Right atrium auricular region (tissue), 2 donors: ENCODE measurements around the gene SIGMAR1. TPM values are rescaled to one million over a fixed set of nuclear protein-coding genes. Genes with fewer than 3 reads are reported as not detected.
A peak's percentile ranks its signal among the peaks of the same experiment; 100 is the strongest.

Experiments used
- DNase-seq: peaks from one replicate; pipeline ENCODE4 v3.0.0-alpha.2; 2019; ENCODE audit warnings: low spot score
- H3K27ac ChIP-seq, 2 donors: fragments of 200-600 bp; sonication (generic); 1 replicate in 1 of 2; 2 replicates in 1 of 2; pipeline ENCODE4 v1.5.1; 2016 to 2019
- H3K27me3 ChIP-seq, 2 donors: fragments of 200-600 bp; sonication (generic); one replicate each; pipeline versions ENCODE4 v1.5.1 to v1.6.0; 2017 to 2019
- H3K36me3 ChIP-seq: fragments of 200-600 bp; sonication (generic); one replicate; pipeline ENCODE4 v1.5.1; 2016
- H3K4me1 ChIP-seq, 2 donors: fragments of 200-600 bp; sonication (generic); one replicate each; pipeline versions ENCODE4 v1.5.1 to v1.6.0; 2017 to 2019
- H3K4me3 ChIP-seq, 2 donors: fragments of 200-600 bp; sonication (generic); 1 replicate in 1 of 2; 2 replicates in 1 of 2; pipeline ENCODE4 v1.5.1; 2017 to 2019; ENCODE audit warnings: mild to moderate bottlenecking in 1 of 2, moderate library complexity in 1 of 2
- H3K9me3 ChIP-seq, 2 donors: fragments of 200-600 bp; sonication (generic); one replicate each; pipeline ENCODE4 v1.5.1; 2019
- CTCF ChIP-seq, 2 donors: fragments of 200-600 bp; sonication (generic); IDR thresholded peaks; one replicate each; pipeline ENCODE4 v1.5.1; 2019; ENCODE audit warnings: antibody characterized with exemption in 2 of 2
- total RNA-seq, 2 donors: library from RNA; depleted of rRNA; stranded (reverse); fragments of >200 nt; gene quantifications; one replicate each; pipeline ENCODE4 v1.1.0, GENCODE V29; 2016

Gene SIGMAR1
- total RNA-seq, 2 donors from 2014 or later = 52.2 to 70.7 TPM

GRCh38 chr9:34654323-34655051 lies 16.9 kb upstream of the SIGMAR1 start:
- H3K36me3 ChIP-seq = peaks cover 7% of the 10 kb centered on the region
- H3K27ac ChIP-seq = peak overlapping the region; percentile 85 to 93
- H3K4me1 ChIP-seq = peaks cover 0 to 59% of the 10 kb centered on the region in 2 donors
- no peak overlapping the region for H3K4me3 ChIP-seq
- peak; percentile 74 for DNase-seq
- H3K9me3 ChIP-seq = no peaks in the 10 kb centered on the region
- H3K27me3 ChIP-seq = no peaks in the 10 kb centered on the region
- TF ChIP-seq CTCF (IDR thresholded peaks at IDR 0.05) = no peak

GRCh38 chr9:34653151-34654072 lies 15.8 kb upstream of the SIGMAR1 start:
- peak overlapping the region; percentile 29 to 52 for H3K4me3 ChIP-seq
- H3K9me3 ChIP-seq = no peaks in the 10 kb centered on the region
- H3K36me3 ChIP-seq = peaks cover 18% of the 10 kb centered on the region
- H3K27ac ChIP-seq = peak overlapping the region; percentile 85 to 93
- peaks cover 0 to 68% of the 10 kb centered on the region in 2 donors for H3K4me1 ChIP-seq
- no peak for DNase-seq
- TF ChIP-seq CTCF (IDR thresholded peaks at IDR 0.05) = no peak
- no peaks in the 10 kb centered on the region for H3K27me3 ChIP-seq

DNA sequence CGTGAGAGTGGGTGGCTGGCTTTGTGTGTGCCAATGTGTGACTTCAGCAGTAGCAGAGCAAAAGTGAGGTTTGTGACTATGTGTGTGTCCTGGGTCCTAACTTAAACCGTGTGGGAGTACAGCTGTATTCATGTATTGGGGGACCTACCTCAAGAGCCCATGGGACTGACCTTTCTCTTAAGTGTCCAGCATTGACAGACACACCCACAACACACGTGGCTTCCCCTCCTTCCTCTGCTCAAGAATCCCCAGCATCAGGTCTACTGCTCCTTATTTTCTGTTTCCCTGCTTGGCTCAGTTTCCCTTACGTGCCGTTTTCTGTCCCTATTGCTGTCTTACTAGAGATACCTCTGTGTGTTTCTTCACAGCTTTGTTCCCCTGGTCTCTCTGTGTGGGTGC lies 15.0 kb upstream of the SIGMAR1 start:
- H3K4me3 ChIP-seq = peak overlapping the region; percentile 29 to 52
- no peaks in the 10 kb centered on the region for H3K27me3 ChIP-seq
- TF ChIP-seq CTCF (IDR thresholded peaks at IDR 0.05) = no peak
- DNase-seq = no peak
- peaks cover 20% of the 10 kb centered on the region for H3K36me3 ChIP-seq
- H3K27ac ChIP-seq = peak overlapping the region; percentile 85 to 93
- H3K9me3 ChIP-seq = no peaks in the 10 kb centered on the region
- peaks cover 0 to 76% of the 10 kb centered on the region in 2 donors for H3K4me1 ChIP-seq

DNA sequence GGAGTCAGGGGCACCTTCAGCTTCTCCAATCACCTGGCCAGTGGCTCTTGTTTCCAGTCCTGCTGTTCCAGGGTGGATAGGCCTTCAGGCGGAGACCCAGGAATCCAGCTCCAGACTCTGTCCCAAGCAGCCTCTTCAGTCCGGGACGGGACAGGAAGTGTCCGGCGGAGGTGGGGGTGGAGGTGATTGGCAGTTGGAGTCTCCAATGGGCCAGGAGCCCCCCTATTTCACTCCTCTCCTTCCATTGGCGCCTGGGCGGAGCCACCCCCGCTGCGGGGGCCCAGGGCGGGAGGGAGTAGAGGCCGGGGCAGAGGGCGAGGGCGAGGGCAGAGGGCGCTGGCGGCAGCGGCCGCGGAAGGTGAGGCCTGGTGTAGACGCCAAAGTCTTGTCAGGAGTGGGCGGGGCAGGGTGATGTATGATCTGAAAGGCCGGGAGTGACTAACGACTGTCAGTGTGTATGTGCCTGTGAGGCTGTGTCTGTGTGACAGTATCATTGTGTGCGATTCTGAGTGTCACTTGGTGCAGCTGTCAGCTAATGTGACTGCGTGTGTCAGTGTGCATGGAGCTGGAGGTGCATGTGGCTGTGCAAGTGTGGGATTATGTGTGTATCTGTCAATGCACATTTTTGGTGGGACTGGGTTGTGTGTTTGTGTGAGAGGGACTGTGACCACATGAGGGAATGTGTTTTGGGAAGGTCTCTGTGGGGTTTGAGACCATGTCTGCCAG lies 14.5 kb upstream of the SIGMAR1 start, which contains the start of gene IL11RA:
Gene IL11RA (plus strand): TSS at position 310 of the 726 bp plus-strand sequence. CDS start 3,033 bp downstream, outside the sequence.
- DNase-seq = peak; percentile 95
- Histone ChIP-seq H3K4me3 (peak within 1 kb of the TSS; percentile 29 to 52), H3K36me3 (peaks cover 20% of the 10 kb centered on the region), H3K27me3 (no peaks in the 10 kb centered on the region), H3K9me3 (no peaks in the 10 kb centered on the region), H3K4me1 (peaks cover 0 to 82% of the 10 kb centered on the region in 2 donors), H3K27ac (peak within 1 kb of the TSS; percentile 85 to 93)
- no peak for TF ChIP-seq CTCF (IDR thresholded peaks at IDR 0.05)

DNA sequence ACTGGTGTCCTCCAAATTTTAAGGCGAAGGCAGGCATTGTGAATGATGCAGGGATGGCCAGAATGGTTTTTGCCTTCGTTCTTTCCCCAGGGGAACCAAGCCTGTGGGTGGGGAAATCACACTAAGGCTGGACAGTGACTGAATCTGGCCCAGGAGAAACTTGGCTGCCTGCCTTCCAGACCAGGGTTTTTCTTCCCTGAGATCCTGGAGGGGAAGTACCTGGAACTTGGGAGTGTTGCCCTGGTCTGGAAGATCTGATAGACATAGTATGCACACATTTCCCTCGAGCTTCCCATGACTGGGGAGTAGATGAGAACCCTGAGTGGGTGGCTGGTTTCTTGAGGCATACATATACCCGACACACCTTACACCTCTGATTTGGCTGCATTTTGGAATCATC lies 13.7 kb upstream of the SIGMAR1 start:
- Histone ChIP-seq H3K36me3 (peaks cover 20% of the 10 kb centered on the region), H3K27ac (peak overlapping the region; percentile 85 to 93), H3K27me3 (no peaks in the 10 kb centered on the region), H3K4me3 (peak overlapping the region; percentile 29 to 52), H3K9me3 (no peaks in the 10 kb centered on the region), H3K4me1 (peaks cover 0 to 78% of the 10 kb centered on the region in 2 donors)
- no peak for DNase-seq
- no peak for TF ChIP-seq CTCF (IDR thresholded peaks at IDR 0.05)
